DMS53 treated with DMSO at 0.1 percent for 48 hours (cell line): ENCODE measurements around the gene SEZ6L2.
"Not testable (repeated sequence)": the region's sequence is repeated elsewhere in the genome, so short reads cannot be mapped to it uniquely, and the experiment has no call there.

Experiments used
- DNase-seq: peaks from one replicate; lab custom pipeline; 2025; ENCODE audit not compliant: unreplicated experiment; lab: John Stamatoyannopoulos, UW

Gene SEZ6L2

GRCh38 chr16:29899516-29900101 is at the start of gene SEZ6L2:
TSS of gene SEZ6L2 (minus strand) at chr16:29899550. CDS start at chr16:29899019, 531 bp downstream.
- peak; percentile 86 for DNase-seq

- DNase-seq: no peak
Measured at GRCh38 chr16:29947897-29948296, 48.5 kb upstream of the SEZ6L2 start.

DNA sequence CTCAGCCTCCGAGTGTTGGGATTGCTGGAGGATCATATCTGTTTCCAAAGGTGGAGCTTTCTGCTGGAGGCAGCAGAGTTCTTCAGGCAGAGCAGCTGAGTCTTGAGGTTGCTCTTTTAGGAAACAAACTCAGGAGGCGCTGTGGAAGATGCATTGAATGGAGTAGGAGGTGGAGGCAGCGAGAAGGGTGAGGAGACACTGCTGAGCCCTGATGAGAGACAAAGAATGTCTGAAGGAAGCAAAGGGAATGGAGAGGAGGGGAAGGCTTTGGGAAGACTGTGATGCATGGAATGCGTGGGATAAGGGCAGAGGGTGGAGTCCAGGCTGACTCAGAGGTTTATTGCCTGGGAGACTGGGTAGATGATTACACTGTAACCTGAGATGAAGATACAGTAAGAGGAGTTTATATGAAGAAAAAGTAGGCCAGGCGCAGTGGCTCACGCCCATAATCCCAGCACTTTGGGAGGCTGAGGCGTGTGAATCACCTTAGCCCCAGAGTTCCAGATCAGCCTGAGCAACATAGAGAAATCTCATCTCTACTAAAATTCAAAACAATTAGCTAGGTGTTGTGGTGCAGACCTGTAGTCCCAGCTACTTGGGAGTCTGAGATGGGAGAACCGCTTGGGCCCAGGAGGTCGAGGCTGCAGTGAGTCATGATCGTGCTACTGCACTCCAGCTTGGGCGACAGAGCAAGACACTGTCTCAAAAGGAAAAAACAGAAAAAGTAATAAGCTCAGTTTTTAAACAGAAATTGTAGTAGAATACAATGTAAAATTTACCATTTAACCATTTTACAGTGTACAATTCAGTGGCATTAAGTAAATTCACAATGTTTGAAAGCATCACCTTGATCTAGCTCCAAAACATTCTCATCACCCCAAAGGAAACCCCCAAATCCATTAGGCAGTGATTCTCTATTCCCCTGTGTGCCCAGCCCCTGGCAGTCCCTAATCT is 44.8 kb upstream of the SEZ6L2 start:
- peak; percentile 80 for DNase-seq

DNA sequence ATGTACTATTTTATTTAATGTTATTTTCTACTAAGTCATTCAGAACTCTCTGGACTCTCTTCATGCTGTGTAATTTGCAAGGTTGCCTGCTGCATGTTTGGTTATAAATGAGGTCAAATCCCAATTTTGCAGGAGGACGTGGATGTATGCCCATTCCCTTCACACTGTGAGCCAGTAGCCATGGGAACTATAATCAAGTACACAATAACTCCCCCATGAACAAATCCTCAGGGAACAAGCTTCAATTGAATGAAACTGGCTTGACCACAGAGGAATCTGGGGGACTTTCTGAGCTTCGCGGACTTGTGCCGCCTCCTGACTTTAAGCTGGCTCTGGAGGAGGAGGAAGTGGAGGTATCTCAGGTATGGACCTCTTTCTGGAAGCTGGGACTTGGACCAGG is 41.3 kb upstream of the SEZ6L2 start:
- no peak for DNase-seq

GRCh38 chr16:29931750-29932149 is 32.4 kb upstream of the SEZ6L2 start:
- DNase-seq: not testable (repeated sequence)

- no peak for DNase-seq
Measured at GRCh38 chr16:29927070-29927905, 27.9 kb upstream of the SEZ6L2 start.

DNA sequence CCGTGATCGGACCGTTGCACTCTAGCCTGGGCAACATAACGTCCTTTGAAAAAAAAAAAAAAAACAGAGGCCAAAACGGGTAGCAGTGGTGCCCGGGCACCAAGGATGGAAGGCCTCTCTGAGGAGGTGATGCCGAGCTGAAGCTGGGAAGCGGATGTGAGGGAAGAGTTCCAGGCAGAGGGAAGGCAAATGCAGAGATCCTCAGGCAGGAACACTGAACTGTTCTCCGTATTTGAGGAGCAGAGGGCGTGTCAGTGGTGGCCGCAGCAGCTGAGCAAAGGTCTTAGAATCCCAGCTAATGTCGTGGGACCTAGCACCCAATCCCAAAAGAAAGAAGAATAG is 27.3 kb upstream of the SEZ6L2 start:
- DNase-seq: peak; percentile 31

DNA sequence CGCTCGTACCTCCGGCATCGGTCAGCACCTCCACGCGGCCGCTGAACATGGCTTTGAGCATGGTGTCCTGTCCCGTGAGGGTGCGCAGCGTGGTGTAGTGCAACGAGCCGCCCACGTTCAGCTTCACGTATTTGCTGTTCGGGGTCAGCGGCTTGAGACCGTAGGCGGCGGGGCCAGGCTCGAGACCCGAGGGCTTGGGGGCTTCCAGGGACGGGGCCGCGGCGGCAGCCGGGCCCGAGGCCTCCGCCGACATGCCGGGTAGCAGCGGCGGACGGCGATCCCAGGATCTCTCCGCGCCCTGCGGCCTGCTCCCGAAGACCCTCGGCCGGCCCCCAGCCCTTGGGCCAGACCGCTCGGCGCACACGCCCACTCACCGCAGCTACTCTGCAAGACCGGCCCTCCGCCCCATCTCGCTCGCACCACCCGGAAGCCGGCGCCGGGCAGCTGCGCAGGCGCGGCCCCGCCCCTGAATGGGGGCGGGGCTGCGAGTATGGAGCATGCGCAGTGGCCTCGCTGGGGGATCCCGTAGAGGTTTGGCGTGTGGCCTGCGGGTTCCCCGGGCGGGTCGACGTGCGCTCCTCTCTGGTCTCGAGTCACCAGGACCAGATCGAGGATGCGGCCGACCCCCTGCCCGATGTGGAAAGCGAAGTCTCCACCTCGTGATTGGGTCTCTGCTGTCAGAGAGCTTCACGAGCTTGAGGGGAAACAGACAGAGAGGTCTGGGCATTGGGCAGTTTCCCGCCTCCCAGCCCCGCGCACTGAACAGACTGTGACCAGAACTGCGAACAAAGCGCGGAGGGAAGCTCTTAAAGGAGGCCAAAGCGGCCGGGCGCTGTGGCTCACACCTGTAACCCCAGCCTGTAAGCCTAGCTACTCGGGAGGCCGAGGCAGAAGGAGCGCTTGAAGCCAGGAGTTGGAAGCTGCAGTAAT is 26.7 kb upstream of the SEZ6L2 start, which contains the start of gene KCTD13:
TSS of gene KCTD13 (minus strand) at position 446 of the 930 bp plus-strand sequence. CDS start at position 253, 193 bp downstream.
- peak; percentile 56 for DNase-seq

DNA sequence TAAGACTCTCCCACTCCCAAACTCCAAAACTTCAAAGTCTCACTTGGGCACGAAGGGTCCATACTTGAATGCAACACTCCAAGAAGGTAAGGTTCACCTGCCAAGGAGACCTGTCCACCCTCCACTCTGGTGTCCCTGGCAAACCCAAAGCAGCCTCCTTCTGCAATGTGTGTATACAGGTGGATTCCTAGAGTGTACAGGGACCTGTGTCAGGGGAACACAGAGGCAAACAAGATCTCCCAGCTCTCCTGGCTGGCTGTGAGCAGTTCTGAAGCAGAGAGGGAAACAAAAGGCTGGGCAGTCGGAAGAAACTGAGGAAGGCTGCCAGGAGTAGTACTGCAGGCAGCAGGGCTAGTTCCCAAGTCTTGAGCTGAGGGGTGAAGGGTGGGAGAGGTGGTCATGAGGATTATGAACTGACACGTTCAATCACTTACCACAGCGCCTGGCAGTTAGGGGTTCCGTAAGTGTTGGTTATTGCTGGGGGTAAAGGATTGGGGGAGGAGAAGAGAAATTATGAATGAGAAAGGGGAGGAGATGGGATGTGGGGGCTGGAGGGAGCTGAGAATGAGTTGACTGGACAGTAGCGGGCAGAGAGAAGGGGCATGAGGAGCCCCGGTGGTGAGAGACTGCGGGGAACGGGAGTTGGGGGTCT is 25.9 kb upstream of the SEZ6L2 start:
- DNase-seq: no peak

DNA sequence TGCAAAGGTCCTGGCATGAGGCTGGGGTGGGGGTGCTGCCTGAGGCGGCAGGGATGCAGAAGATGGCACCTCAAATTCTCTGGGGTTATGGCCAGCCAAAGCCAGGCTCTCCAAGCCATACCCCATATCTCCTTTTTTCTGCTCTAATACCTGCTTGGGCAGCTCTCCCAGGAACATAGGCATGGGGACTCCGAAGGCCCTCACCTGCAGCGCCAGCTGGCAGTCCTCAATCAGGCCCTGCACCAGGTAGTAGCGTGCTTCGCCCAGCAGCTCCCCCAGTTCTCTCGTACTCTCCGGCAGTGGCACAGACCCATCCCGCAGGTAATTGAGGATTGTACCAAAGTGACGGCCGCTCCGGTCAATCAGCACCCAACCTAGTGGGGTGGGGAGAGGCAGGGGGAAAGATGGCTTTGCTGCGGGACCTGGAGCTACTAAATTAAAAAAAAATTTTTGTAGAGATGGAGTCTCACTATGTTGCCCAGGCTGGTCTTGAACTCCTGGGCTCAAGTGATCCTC is 23.7 kb upstream of the SEZ6L2 start:
- DNase-seq: no peak

DNA sequence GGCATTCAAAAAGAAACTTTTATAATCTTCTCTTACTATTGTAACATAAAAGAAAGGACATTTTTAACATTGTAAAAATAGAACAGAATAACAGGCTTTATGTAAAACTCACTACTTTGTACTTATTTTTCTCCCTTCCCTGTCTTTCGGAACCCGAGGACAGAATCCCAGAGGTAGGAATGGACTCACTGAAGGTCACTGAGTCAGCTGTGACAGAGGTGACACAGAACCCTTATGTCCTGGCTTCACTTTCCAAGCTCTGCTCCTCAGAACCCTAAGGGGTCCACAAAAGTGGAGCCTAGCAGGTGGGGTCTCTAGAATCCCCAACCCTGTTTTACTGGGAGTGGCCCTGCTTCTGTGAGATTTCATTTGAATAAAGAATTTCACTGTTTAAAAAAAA is 23.0 kb upstream of the SEZ6L2 start:
- DNase-seq: no peak

GRCh38 chr16:29921034-29921385 is 21.7 kb upstream of the SEZ6L2 start:
- DNase-seq: no peak

GRCh38 chr16:29920288-29921033 is 21.1 kb upstream of the SEZ6L2 start:
- DNase-seq: no peak

- no peak for DNase-seq
Measured at GRCh38 chr16:29916979-29917378, 17.6 kb upstream of the SEZ6L2 start.

DNA sequence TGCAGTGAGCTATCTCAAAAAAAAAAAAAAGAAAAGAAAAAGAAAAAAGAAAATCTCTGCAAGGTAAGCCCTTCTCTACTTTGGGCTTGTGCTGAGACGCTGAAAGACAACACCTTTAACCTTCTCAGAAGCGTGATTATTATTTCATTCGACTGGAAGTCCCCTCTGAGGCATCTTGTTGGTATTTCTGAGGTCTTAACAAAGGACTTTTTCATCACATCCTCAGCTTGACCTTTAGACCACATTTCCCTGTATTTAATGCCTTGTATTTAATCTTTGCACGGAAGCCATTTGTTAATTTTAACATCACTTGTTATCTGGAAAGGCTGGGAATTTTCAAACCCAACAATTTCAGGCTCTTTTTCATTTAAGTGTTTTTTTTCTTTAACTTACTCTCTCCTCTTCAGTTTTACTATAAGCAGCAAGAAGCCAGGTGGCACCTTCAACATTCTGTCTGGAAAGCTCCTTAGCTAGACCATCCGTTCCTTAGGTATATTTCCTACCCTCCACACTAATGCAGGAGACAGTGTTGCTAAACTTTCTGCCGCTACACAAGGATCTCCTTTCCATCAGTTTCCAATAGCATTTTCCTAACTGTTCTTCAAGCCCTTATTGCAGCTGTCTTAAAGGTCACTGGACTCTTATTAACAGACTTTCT is 16.4 kb upstream of the SEZ6L2 start:
- no peak for DNase-seq

GRCh38 chr16:29913514-29913913 is 14.2 kb upstream of the SEZ6L2 start:
- no peak for DNase-seq

DNA sequence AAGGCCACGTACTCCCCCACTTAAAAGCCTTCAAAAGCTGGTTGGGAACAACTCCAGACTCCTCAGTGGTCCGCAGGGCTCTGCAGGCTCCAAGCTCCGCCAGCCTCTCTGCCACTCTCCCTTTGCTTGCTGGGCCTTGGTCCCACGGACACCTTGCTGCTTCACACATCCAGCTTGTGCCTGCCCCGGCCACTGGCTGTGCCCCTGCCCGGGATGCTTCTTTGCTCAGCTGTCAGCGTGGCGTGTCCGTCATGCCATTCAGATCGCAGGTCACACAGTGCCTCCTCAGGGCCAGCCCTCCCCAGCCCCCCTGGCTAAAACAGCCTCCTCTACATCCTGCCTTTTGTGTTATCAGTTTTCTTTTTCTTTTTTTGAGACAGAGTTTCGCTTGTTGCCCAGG is 12.7 kb upstream of the SEZ6L2 start:
- DNase-seq: peak; percentile 21

- no peak for DNase-seq
Measured at GRCh38 chr16:29911676-29912010, 12.3 kb upstream of the SEZ6L2 start.
